Thyroid gland (tissue), 4 donors: ENCODE results near the gene SAMD14.

ENCODE experiments used
- POLR2A ChIP-seq, 2 donors: fragments of 450-650 bp; IDR thresholded peaks; one replicate each; pipeline ENCODE4 v1.6.1; 2017; ENCODE audit warnings: antibody characterized with exemption in 2 of 2, mild to moderate bottlenecking in 2 of 2, moderate library complexity in 1 of 2
- TF ChIP-seq, protein P1 (sequence below), 6 experiments: fragments of 200-600 bp in 3 of 6; fragments of 450-650 bp in 3 of 6; sonication (generic) in 3 of 6; IDR thresholded peaks; one replicate each; pipeline ENCODE4 v1.5.1; 2016 to 2019; ENCODE audit warnings: antibody characterized with exemption in 6 of 6, mild to moderate bottlenecking in 2 of 6, inconsistent platforms in 1 of 6, moderate library complexity in 1 of 6

GRCh38 chr17:50080827-50081226 lies 49.1 kb downstream of the SAMD14 start:
- TF ChIP-seq, protein P1, sequence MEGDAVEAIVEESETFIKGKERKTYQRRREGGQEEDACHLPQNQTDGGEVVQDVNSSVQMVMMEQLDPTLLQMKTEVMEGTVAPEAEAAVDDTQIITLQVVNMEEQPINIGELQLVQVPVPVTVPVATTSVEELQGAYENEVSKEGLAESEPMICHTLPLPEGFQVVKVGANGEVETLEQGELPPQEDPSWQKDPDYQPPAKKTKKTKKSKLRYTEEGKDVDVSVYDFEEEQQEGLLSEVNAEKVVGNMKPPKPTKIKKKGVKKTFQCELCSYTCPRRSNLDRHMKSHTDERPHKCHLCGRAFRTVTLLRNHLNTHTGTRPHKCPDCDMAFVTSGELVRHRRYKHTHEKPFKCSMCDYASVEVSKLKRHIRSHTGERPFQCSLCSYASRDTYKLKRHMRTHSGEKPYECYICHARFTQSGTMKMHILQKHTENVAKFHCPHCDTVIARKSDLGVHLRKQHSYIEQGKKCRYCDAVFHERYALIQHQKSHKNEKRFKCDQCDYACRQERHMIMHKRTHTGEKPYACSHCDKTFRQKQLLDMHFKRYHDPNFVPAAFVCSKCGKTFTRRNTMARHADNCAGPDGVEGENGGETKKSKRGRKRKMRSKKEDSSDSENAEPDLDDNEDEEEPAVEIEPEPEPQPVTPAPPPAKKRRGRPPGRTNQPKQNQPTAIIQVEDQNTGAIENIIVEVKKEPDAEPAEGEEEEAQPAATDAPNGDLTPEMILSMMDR (IDR thresholded peaks at IDR 0.05) = no peak
- no peak for TF ChIP-seq POLR2A (IDR thresholded peaks at IDR 0.05)
